IMR-90 (cell line): ENCODE results near the gene MAP1A. TPM values are rescaled to one million over a fixed set of nuclear protein-coding genes. Genes with fewer than 3 reads are reported as not detected.

Experiments
- ATAC-seq: fragments of 200-7000 bp; cut with Tn5 transposase; 2 replicates; pipeline ENCODE4 v1.9.1; 2020; ENCODE audit warnings: low read depth, mild to moderate bottlenecking, moderate library complexity
- BruUV-seq: library from RNA; stranded (reverse); fragments of 400-500 nt; replicated peaks from 2 replicates; lab custom pipeline; 2021; lab: Mats Ljungman, UMichigan
- CTCF ChIA-PET: fragments of 300-600 bp; formaldehyde crosslinking; extraction: SDS; loops from one replicate; lab custom pipeline; 2021; ENCODE audit warnings: antibody characterized with exemption; lab: Yijun Ruan, JAX
- POLR2A ChIA-PET: fragments of 300-600 bp; sonication (Branson Sonifier 250); formaldehyde crosslinking; loops from one replicate; lab custom pipeline; 2022; ENCODE audit warnings: antibody characterized with exemption; ENCODE audit not compliant: unreplicated experiment; lab: Charles Lee
- DNase-seq: peaks from one replicate; pipeline ENCODE4 v3.0.0; 2013
- H2AFZ ChIP-seq: replicated peaks from 2 replicates; pipeline ENCODE3; 2013; ENCODE audit warnings: low read length, mild to moderate bottlenecking; ENCODE audit not compliant: poor library complexity
- H2AK5ac ChIP-seq: 2 replicates; pipeline ENCODE4 v1.6.1; 2013; ENCODE audit warnings: low read depth, low read length, inconsistent platforms
- H2AK9ac ChIP-seq: replicated peaks from 2 replicates; pipeline ENCODE3; 2013; ENCODE audit warnings: mild to moderate bottlenecking, low read depth, low read length, moderate library complexity; ENCODE audit not compliant: poor library complexity
- H2BK120ac ChIP-seq: 2 replicates; pipeline ENCODE4 v1.6.1; 2013; ENCODE audit warnings: low read depth, low read length, inconsistent platforms
- H2BK15ac ChIP-seq: 3 replicates; pipeline ENCODE4 v1.6.1; 2013; ENCODE audit warnings: low read depth, low read length, inconsistent platforms
- H2BK20ac ChIP-seq: 2 replicates; pipeline ENCODE4 v1.6.1; 2013; ENCODE audit warnings: low read depth, mild to moderate bottlenecking, inconsistent platforms, low read length, moderate library complexity
- H2BK5ac ChIP-seq: 2 replicates; pipeline ENCODE4 v1.6.1; 2013; ENCODE audit warnings: mild to moderate bottlenecking, low read depth, low read length, inconsistent platforms; ENCODE audit not compliant: poor library complexity, severe bottlenecking
- H3K14ac ChIP-seq: replicated peaks from 2 replicates; pipeline ENCODE4 v1.6.1; 2013; ENCODE audit warnings: low read depth, low read length, inconsistent platforms
- H3K18ac ChIP-seq: 2 replicates; pipeline ENCODE4 v1.6.1; 2013; ENCODE audit warnings: low read depth, low read length, control low read depth
- H3K23ac ChIP-seq: 2 replicates; pipeline ENCODE4 v1.6.1; 2013; ENCODE audit warnings: low read depth, low read length, inconsistent platforms
- H3K27ac ChIP-seq: 2 replicates; pipeline ENCODE4 v1.5.1; 2013; ENCODE audit warnings: mild to moderate bottlenecking, control low read depth, low read length; ENCODE audit not compliant: insufficient read depth
- H3K27me3 ChIP-seq: 2 replicates; pipeline ENCODE4 v1.6.1; 2013; ENCODE audit warnings: low read length; ENCODE audit not compliant: control insufficient read depth, insufficient read depth
- H3K36me3 ChIP-seq: 2 replicates; pipeline ENCODE4 v1.6.1; 2013; ENCODE audit warnings: low read length, mixed read lengths; ENCODE audit not compliant: control insufficient read depth, insufficient read depth
- H3K4ac ChIP-seq: 2 replicates; pipeline ENCODE4 v1.6.1; 2013; ENCODE audit warnings: low read depth, low read length, inconsistent platforms
- H3K4me1 ChIP-seq: 2 replicates; pipeline ENCODE4 v1.6.1; 2013; ENCODE audit warnings: low read length, mixed read lengths; ENCODE audit not compliant: control insufficient read depth, insufficient read depth
- H3K4me2 ChIP-seq: 2 replicates; pipeline ENCODE4 v1.6.1; 2013; ENCODE audit warnings: low read depth, mild to moderate bottlenecking, control low read depth, low read length, moderate library complexity
- H3K4me3 ChIP-seq: 2 replicates; pipeline ENCODE4 v1.5.1; 2013; ENCODE audit warnings: low read depth, mild to moderate bottlenecking, control low read depth, low read length, moderate library complexity; ENCODE audit not compliant: insufficient read depth
- H3K56ac ChIP-seq: 2 replicates; pipeline ENCODE4 v1.6.1; 2013; ENCODE audit warnings: low read length, inconsistent platforms; ENCODE audit not compliant: insufficient read depth; ENCODE audit errors: extremely low read depth
- H3K79me1 ChIP-seq, 2 experiments: 2 replicates each; pipeline ENCODE4 v1.6.1; 2013; ENCODE audit warnings: low read length in 2 of 2, inconsistent platforms in 1 of 2, low read depth in 1 of 2
- H3K9ac ChIP-seq: 2 replicates; pipeline ENCODE4 v1.6.1; 2013; ENCODE audit warnings: low read depth, low read length, control low read depth
- H3K9me1 ChIP-seq: 2 replicates; pipeline ENCODE4 v1.6.1; 2013; ENCODE audit warnings: low read length, inconsistent platforms; ENCODE audit not compliant: insufficient read depth
- H3K9me3 ChIP-seq: 2 replicates; pipeline ENCODE4 v1.6.1; 2013; ENCODE audit warnings: low read length; ENCODE audit not compliant: control insufficient read depth, insufficient read depth
- H4K20me1 ChIP-seq: 2 replicates; pipeline ENCODE4 v1.6.1; 2013; ENCODE audit warnings: low read length, inconsistent platforms; ENCODE audit not compliant: insufficient read depth
- H4K5ac ChIP-seq: 2 replicates; pipeline ENCODE4 v1.6.1; 2013; ENCODE audit warnings: mild to moderate bottlenecking, low read depth, low read length, control low read depth
- H4K8ac ChIP-seq, 2 experiments: 2 replicates each; pipeline ENCODE4 v1.6.1; 2013; ENCODE audit warnings: low read depth in 2 of 2, low read length in 2 of 2, control low read depth in 1 of 2, inconsistent platforms in 1 of 2
- H4K91ac ChIP-seq: 2 replicates; pipeline ENCODE4 v1.6.1; 2013; ENCODE audit warnings: low read depth, low read length, inconsistent platforms; ENCODE audit not compliant: insufficient read depth
- BHLHE40 ChIP-seq: fragments of 150-350 bp; IDR thresholded peaks from 2 replicates; pipeline ENCODE4 v1.6.1; 2016; ENCODE audit warnings: mild to moderate bottlenecking, low read depth, low read length
- CEBPB ChIP-seq: IDR thresholded peaks from 2 replicates; pipeline ENCODE4 v1.6.1; 2012; ENCODE audit warnings: low read depth, low read length, improper control_type of control experiment
- CHD1 ChIP-seq: IDR thresholded peaks from 2 replicates; pipeline ENCODE4 v1.6.1; 2012; ENCODE audit warnings: low read depth, low read length, improper control_type of control experiment
- FOS ChIP-seq: fragments of 150-350 bp; IDR thresholded peaks from 2 replicates; pipeline ENCODE4 v1.6.1; 2016; ENCODE audit warnings: low read depth, low read length
- MAFK ChIP-seq: IDR thresholded peaks from 2 replicates; pipeline ENCODE4 v1.6.1; 2012; ENCODE audit warnings: low read depth, low read length, improper control_type of control experiment
- MAZ ChIP-seq: IDR thresholded peaks from 2 replicates; pipeline ENCODE4 v1.6.1; 2012; ENCODE audit warnings: low read depth, mild to moderate bottlenecking, low read length, improper control_type of control experiment, moderate library complexity, borderline replicate concordance
- MXI1 ChIP-seq: IDR thresholded peaks from 2 replicates; pipeline ENCODE4 v1.6.1; 2012; ENCODE audit warnings: low read depth, mild to moderate bottlenecking, low read length, moderate library complexity, borderline replicate concordance
- NFE2L2 ChIP-seq: fragments of 150-350 bp; IDR thresholded peaks from 2 replicates; pipeline ENCODE4 v1.6.1; 2016; ENCODE audit warnings: low read depth, mild to moderate bottlenecking, low read length
- POLR2A ChIP-seq: IDR thresholded peaks from 2 replicates; pipeline ENCODE4 v1.6.1; 2012; ENCODE audit warnings: mild to moderate bottlenecking, low read depth, low read length
- RAD21 ChIP-seq: IDR thresholded peaks from 2 replicates; pipeline ENCODE4 v1.6.1; 2012; ENCODE audit warnings: low read length, improper control_type of control experiment
- RCOR1 ChIP-seq: IDR thresholded peaks from 2 replicates; pipeline ENCODE4 v1.6.1; 2012; ENCODE audit warnings: mild to moderate bottlenecking, low read length, improper control_type of control experiment; ENCODE audit not compliant: insufficient replicate concordance
- RFX5 ChIP-seq: IDR thresholded peaks from 2 replicates; pipeline ENCODE4 v1.8.0; 2012; ENCODE audit warnings: low read depth, mild to moderate bottlenecking, low read length, moderate library complexity
- SMC3 ChIP-seq: fragments of 150-350 bp; IDR thresholded peaks from 2 replicates; pipeline ENCODE4 v1.6.1; 2016; ENCODE audit warnings: low read depth, mild to moderate bottlenecking, antibody characterized with exemption, low read length, moderate library complexity
- WGBS, 2 experiments: methylation state at CpG; one replicate each; pipeline versions ENCODE4 v1.1.5 to v1.1.7; 2013; ENCODE audit warnings: missing lambda C conversion rate in 2 of 2; ENCODE audit not compliant: insufficient read length in 1 of 2; ENCODE audit errors: extremely low coverage in 2 of 2; 5-methylcytosine and 5-hydroxymethylcytosine counted together
- dilution Hi-C: fragments of 300-500 bp; cut with HindIII; formaldehyde crosslinking; loops from one replicate; pipeline ENCODE4 v1.14.3; 2018; ENCODE audit warnings: low sequenced_read_pairs; ENCODE audit not compliant: unreplicated experiment
- in situ Hi-C: fragments of 300-500 bp; cut with MboI; formaldehyde crosslinking; loops from 3 replicates; pipeline ENCODE4 v1.14.3; 2019; ENCODE audit warnings: low sequenced_read_pairs, inconsistent platforms, mixed read lengths
- intact Hi-C: fragments of 100-400 bp; cut with micrococcal nuclease; formaldehyde crosslinking; loops from 2 replicates; pipeline ENCODE4 v1.10.0; 2022
- polyA plus RNA-seq, 3 experiments: library from polyadenylated mRNA; depleted of rRNA; stranded (reverse); fragments of >200 nt; gene quantifications; 2 replicates each; pipeline ENCODE4 v1.2.3, GENCODE V29; 2012; ENCODE audit warnings: low replicate concordance in 1 of 3
- total RNA-seq: library from RNA; depleted of rRNA; stranded (reverse); fragments of >200 nt; gene quantifications from 2 replicates; pipeline ENCODE4 v1.2.3, GENCODE V29; 2012
- TF ChIP-seq, protein P1 (sequence below): fragments of 150-350 bp; IDR thresholded peaks from 2 replicates; pipeline ENCODE4 v1.6.1; 2016; ENCODE audit warnings: low read depth, mild to moderate bottlenecking, low read length, moderate library complexity, borderline replicate concordance
- TF ChIP-seq, protein P2 (sequence below): conservative IDR thresholded peaks from 2 replicates; pipeline ENCODE4 v1.5.1; 2012; ENCODE audit warnings: mild to moderate bottlenecking, low read depth, low read length, improper control_type of control experiment
- TF ChIP-seq, protein P3 (sequence below): fragments of 150-350 bp; IDR thresholded peaks from 2 replicates; pipeline ENCODE4 v1.6.1; 2017; ENCODE audit warnings: mild to moderate bottlenecking, antibody characterized with exemption, low read length, low read depth

MAP1A gene
- total and polyA plus RNA-seq, 2 of the 4 experiments (the other 2 are of a cell fraction): 28.7 to 48.2 TPM

DNA sequence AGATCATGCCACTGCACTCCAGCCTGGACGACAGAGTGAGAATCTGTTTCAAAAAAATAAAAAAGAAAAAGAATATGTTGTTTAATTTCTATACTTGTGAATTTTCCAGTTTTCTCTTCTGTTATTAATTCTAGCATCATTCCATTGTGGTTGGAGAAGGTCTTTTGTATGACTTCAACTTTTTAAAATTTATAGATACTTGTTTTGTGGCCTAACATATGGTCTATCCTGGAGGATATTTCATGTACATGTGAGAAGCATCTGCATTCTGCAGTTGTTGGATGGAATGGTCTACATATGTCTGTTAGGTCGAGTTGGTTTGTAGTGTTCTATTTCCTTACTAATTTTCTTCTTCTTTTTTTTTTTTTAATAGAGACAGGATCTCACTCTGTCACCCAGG is 35.6 kb downstream of the MAP1A start:
- Histone ChIP-seq H2AK5ac (no peak overlapping the region), H2AK9ac (no peak overlapping the region), H4K20me1 (no peaks in the 10 kb centered on the region), H3K4me2 (no peak overlapping the region), H3K27ac (no peak overlapping the region), H3K9me1 (no peaks in the 10 kb centered on the region), H2BK120ac (no peak overlapping the region), H4K91ac (no peak overlapping the region), H3K14ac (no peak overlapping the region), H3K4ac (no peak overlapping the region), H3K23ac (no peak overlapping the region), H2AFZ (no peak overlapping the region), H2BK5ac (no peak overlapping the region), H3K4me3 (no peak overlapping the region), H3K18ac (no peak overlapping the region), H3K4me1 (peaks cover 1% of the 10 kb centered on the region; the same call in 1 of the 2 replicates), H4K5ac (no peak overlapping the region), H3K9ac (no peak overlapping the region), H3K79me1 (no peaks in the 10 kb centered on the region), H3K27me3 (no peaks in the 10 kb centered on the region), H3K56ac (no peak overlapping the region), H2BK20ac (no peak overlapping the region), H3K36me3 (no peaks in the 10 kb centered on the region), H3K9me3 (no peaks in the 10 kb centered on the region), H2BK15ac (no peak overlapping the region), H4K8ac (no peak overlapping the region)
- no peak for DNase-seq
- ATAC-seq: no peak
- intact Hi-C loops: no loop called here
- no peak for TF ChIP-seq NFE2L2
- no peak for TF ChIP-seq RCOR1
- no peak for TF ChIP-seq RFX5
- TF ChIP-seq CEBPB: no peak
- no peak for TF ChIP-seq POLR2A
- TF ChIP-seq MAFK: no peak
- TF ChIP-seq MXI1: no peak
- no peak for TF ChIP-seq FOS
- TF ChIP-seq, protein P1, sequence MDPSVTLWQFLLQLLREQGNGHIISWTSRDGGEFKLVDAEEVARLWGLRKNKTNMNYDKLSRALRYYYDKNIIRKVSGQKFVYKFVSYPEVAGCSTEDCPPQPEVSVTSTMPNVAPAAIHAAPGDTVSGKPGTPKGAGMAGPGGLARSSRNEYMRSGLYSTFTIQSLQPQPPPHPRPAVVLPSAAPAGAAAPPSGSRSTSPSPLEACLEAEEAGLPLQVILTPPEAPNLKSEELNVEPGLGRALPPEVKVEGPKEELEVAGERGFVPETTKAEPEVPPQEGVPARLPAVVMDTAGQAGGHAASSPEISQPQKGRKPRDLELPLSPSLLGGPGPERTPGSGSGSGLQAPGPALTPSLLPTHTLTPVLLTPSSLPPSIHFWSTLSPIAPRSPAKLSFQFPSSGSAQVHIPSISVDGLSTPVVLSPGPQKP: no peak
- TF ChIP-seq BHLHE40: no peak
- TF ChIP-seq, protein P2, sequence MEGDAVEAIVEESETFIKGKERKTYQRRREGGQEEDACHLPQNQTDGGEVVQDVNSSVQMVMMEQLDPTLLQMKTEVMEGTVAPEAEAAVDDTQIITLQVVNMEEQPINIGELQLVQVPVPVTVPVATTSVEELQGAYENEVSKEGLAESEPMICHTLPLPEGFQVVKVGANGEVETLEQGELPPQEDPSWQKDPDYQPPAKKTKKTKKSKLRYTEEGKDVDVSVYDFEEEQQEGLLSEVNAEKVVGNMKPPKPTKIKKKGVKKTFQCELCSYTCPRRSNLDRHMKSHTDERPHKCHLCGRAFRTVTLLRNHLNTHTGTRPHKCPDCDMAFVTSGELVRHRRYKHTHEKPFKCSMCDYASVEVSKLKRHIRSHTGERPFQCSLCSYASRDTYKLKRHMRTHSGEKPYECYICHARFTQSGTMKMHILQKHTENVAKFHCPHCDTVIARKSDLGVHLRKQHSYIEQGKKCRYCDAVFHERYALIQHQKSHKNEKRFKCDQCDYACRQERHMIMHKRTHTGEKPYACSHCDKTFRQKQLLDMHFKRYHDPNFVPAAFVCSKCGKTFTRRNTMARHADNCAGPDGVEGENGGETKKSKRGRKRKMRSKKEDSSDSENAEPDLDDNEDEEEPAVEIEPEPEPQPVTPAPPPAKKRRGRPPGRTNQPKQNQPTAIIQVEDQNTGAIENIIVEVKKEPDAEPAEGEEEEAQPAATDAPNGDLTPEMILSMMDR: no peak
- TF ChIP-seq RAD21: no peak
- no peak for TF ChIP-seq CHD1
- TF ChIP-seq, protein P3, sequence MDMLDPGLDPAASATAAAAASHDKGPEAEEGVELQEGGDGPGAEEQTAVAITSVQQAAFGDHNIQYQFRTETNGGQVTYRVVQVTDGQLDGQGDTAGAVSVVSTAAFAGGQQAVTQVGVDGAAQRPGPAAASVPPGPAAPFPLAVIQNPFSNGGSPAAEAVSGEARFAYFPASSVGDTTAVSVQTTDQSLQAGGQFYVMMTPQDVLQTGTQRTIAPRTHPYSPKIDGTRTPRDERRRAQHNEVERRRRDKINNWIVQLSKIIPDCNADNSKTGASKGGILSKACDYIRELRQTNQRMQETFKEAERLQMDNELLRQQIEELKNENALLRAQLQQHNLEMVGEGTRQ: no peak
- no peak for TF ChIP-seq MAZ
- no peak for TF ChIP-seq SMC3
- in situ Hi-C loops: no loop called here
- ChIA-PET POLR2A (no interaction called here), CTCF (no interaction called here)
- whole genome bisulfite sequencing, 2 experiments: no CpG with 5 or more reads among the region's 2 CpGs
- BruUV-seq: no TSS peak
- dilution Hi-C loops: no loop called here
